ENCODE measurements around the gene PLCB1. TPM values are rescaled to one million over a fixed set of nuclear protein-coding genes. Genes with fewer than 3 reads are reported as not detected.

The PLCB1 gene
- total RNA-seq, 1 experiment from 2014 or later, result 6.0 TPM

- BruUV-seq (replicated peaks), result no TSS peak
- Mint-ChIP-seq H3K27me3 (ENCODE audit: unreplicated experiment) (no peaks in the 10 kb centered on the region), H3K4me1 (ENCODE audit: low read depth, unreplicated experiment) (no peaks in the 10 kb centered on the region), H3K27ac (ENCODE audit: unreplicated experiment) (no peak overlapping the region), H3K9me3 (ENCODE audit: low read depth, unreplicated experiment) (no peaks in the 10 kb centered on the region), H3K36me3 (ENCODE audit: insufficient read depth, unreplicated experiment) (no peaks in the 10 kb centered on the region), H3K4me3 (ENCODE audit: low read depth, unreplicated experiment) (no peak overlapping the region)
- TF ChIP-seq, protein P1, sequence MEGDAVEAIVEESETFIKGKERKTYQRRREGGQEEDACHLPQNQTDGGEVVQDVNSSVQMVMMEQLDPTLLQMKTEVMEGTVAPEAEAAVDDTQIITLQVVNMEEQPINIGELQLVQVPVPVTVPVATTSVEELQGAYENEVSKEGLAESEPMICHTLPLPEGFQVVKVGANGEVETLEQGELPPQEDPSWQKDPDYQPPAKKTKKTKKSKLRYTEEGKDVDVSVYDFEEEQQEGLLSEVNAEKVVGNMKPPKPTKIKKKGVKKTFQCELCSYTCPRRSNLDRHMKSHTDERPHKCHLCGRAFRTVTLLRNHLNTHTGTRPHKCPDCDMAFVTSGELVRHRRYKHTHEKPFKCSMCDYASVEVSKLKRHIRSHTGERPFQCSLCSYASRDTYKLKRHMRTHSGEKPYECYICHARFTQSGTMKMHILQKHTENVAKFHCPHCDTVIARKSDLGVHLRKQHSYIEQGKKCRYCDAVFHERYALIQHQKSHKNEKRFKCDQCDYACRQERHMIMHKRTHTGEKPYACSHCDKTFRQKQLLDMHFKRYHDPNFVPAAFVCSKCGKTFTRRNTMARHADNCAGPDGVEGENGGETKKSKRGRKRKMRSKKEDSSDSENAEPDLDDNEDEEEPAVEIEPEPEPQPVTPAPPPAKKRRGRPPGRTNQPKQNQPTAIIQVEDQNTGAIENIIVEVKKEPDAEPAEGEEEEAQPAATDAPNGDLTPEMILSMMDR (IDR thresholded peaks at IDR 0.05; ENCODE audit: unreplicated experiment), result no peak
- DNase-seq, result no peak
- CTCF ChIA-PET, result no interaction called here
- intact Hi-C loops (cut with micrococcal nuclease; ENCODE audit: unreplicated experiment), result no loop called here
Measured at GRCh38 chr20:8398263-8399051, 266.4 kb downstream of the PLCB1 start.

- no TSS peak for BruUV-seq (replicated peaks)
- Mint-ChIP-seq H3K36me3 (ENCODE audit: insufficient read depth, unreplicated experiment) (no peaks in the 10 kb centered on the region), H3K27me3 (ENCODE audit: unreplicated experiment) (no peaks in the 10 kb centered on the region), H3K27ac (ENCODE audit: unreplicated experiment) (no peak overlapping the region), H3K9me3 (ENCODE audit: low read depth, unreplicated experiment) (no peaks in the 10 kb centered on the region), H3K4me3 (ENCODE audit: low read depth, unreplicated experiment) (no peak overlapping the region), H3K4me1 (ENCODE audit: low read depth, unreplicated experiment) (no peaks in the 10 kb centered on the region)
- TF ChIP-seq, protein P1 (IDR thresholded peaks at IDR 0.05; ENCODE audit: unreplicated experiment), result no peak
- CTCF ChIA-PET, result no interaction called here
- intact Hi-C loops (cut with micrococcal nuclease; ENCODE audit: unreplicated experiment), result no loop called here
- DNase-seq, result no peak
Measured at GRCh38 chr20:8399947-8400346, 267.9 kb downstream of the PLCB1 start.

- TF ChIP-seq, protein P1 (IDR thresholded peaks at IDR 0.05; ENCODE audit: unreplicated experiment), result no peak
- H3K36me3 Mint-ChIP-seq (ENCODE audit: insufficient read depth, unreplicated experiment), result no peaks in the 10 kb centered on the region
- no TSS peak for BruUV-seq (replicated peaks)
- intact Hi-C loops (cut with micrococcal nuclease; ENCODE audit: unreplicated experiment), result no loop called here
- DNase-seq, result no peak
- H3K27ac Mint-ChIP-seq (ENCODE audit: unreplicated experiment), result no peak overlapping the region
- CTCF ChIA-PET, result no interaction called here
- H3K9me3 Mint-ChIP-seq (ENCODE audit: low read depth, unreplicated experiment), result no peaks in the 10 kb centered on the region
- no peaks in the 10 kb centered on the region for H3K27me3 Mint-ChIP-seq (ENCODE audit: unreplicated experiment)
- no peaks in the 10 kb centered on the region for H3K4me1 Mint-ChIP-seq (ENCODE audit: low read depth, unreplicated experiment)
- H3K4me3 Mint-ChIP-seq (ENCODE audit: low read depth, unreplicated experiment), result no peak overlapping the region
Measured at GRCh38 chr20:8400486-8400885, 268.4 kb downstream of the PLCB1 start.

- no peak overlapping the region for H3K4me3 Mint-ChIP-seq (ENCODE audit: low read depth, unreplicated experiment)
- TF ChIP-seq, protein P1 (IDR thresholded peaks at IDR 0.05; ENCODE audit: unreplicated experiment), result no peak
- H3K27me3 Mint-ChIP-seq (ENCODE audit: unreplicated experiment), result no peaks in the 10 kb centered on the region
- no peak overlapping the region for H3K27ac Mint-ChIP-seq (ENCODE audit: unreplicated experiment)
- BruUV-seq (replicated peaks), result no TSS peak
- H3K9me3 Mint-ChIP-seq (ENCODE audit: low read depth, unreplicated experiment), result no peaks in the 10 kb centered on the region
- no peak for DNase-seq
- CTCF ChIA-PET, result interaction anchor here (0.6 to 0.8 kb wide), 2 partner anchors 260 to 465 kb away, joined by 3 to 7 read pairs; no protein-coding TSS in a partner anchor
- intact Hi-C loops (cut with micrococcal nuclease; ENCODE audit: unreplicated experiment), result no loop called here
- no peaks in the 10 kb centered on the region for H3K36me3 Mint-ChIP-seq (ENCODE audit: insufficient read depth, unreplicated experiment)
- H3K4me1 Mint-ChIP-seq (ENCODE audit: low read depth, unreplicated experiment), result no peaks in the 10 kb centered on the region
Measured at GRCh38 chr20:8401556-8401955, 269.5 kb downstream of the PLCB1 start.

Measured in Calu3 (cell line).